Umbilical cord (tissue), 2 donors: Measurements from ENCODE around the gene LRFN4. TPM values are rescaled to one million over a fixed set of nuclear protein-coding genes. Genes with fewer than 3 reads are reported as not detected.

ENCODE experiments used
- DNase-seq: peaks from one replicate; pipeline ENCODE4 v3.0.0-alpha.2; 2015; ENCODE audit warnings: low spot score
- total RNA-seq: library from RNA; depleted of rRNA; stranded (reverse); fragments of >200 nt; gene quantifications from one replicate; pipeline ENCODE4 v1.2.3, GENCODE V29; 2014; ENCODE audit warnings: low replicate concordance; ENCODE audit not compliant: insufficient read depth

LRFN4 gene
- total RNA-seq, 1 donor from 2014 or later = 4.6 TPM

- DNase-seq = no peak
These were observed 14.0 kb downstream of the LRFN4 start for GRCh38 chr11:66870616-66871520.

GRCh38 chr11:66871521-66871901, 14.6 kb downstream of the LRFN4 start:
- no peak for DNase-seq

GRCh38 chr11:66874232-66874631, 17.4 kb downstream of the LRFN4 start:
- DNase-seq = no peak

DNA sequence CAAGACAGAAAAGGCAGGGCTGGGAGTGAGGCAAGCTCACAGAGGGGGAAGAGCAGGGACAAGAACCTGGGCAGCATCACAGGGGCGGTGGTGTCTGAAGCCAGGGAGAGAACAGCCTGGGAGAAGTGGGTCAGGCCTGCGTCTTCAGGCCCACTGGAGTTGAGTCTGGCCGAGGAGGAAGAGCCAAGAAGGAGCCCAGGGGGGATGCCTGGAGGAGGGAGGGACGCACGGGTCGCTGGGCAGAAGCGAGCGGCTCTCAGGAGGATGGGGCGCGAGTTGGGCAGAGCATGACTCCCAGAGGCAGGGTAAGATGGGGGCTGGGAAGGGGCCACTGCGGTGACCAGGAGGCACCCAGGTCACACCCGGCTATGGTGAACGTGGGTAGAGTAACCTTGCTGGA, 18.5 kb downstream of the LRFN4 start:
- DNase-seq = no peak

- DNase-seq = no peak
These were observed 20.9 kb downstream of the LRFN4 start for GRCh38 chr11:66877588-66878385.

GRCh38 chr11:66878474-66878873, 21.6 kb downstream of the LRFN4 start:
- peak; percentile 36 for DNase-seq

DNA sequence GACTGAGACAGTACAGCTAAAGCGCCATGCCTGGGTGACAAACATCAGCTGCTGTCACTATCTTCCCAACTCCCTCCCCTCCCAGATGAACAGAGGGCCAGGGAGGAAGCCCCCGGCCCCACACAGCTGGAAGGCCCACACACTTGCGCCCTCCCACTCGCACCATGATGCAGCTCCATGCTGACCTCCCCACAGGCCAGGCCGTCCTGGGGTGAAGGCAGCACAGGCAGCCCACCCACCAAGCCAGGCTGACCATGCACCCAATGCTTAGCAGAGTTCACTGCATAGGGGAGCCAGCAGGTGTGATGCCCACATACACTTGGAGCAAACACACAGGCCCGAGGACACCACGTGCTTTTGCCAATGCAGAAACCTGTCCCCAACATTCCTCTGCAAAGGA, 22.1 kb downstream of the LRFN4 start:
- DNase-seq = no peak

GRCh38 chr11:66879583-66879982, 22.7 kb downstream of the LRFN4 start:
- no peak for DNase-seq

- no peak for DNase-seq
These were observed 23.1 kb downstream of the LRFN4 start for GRCh38 chr11:66879999-66880398.

GRCh38 chr11:66880496-66881450, 23.9 kb downstream of the LRFN4 start:
- no peak for DNase-seq

GRCh38 chr11:66881451-66881835, 24.6 kb downstream of the LRFN4 start:
- DNase-seq = no peak

DNA sequence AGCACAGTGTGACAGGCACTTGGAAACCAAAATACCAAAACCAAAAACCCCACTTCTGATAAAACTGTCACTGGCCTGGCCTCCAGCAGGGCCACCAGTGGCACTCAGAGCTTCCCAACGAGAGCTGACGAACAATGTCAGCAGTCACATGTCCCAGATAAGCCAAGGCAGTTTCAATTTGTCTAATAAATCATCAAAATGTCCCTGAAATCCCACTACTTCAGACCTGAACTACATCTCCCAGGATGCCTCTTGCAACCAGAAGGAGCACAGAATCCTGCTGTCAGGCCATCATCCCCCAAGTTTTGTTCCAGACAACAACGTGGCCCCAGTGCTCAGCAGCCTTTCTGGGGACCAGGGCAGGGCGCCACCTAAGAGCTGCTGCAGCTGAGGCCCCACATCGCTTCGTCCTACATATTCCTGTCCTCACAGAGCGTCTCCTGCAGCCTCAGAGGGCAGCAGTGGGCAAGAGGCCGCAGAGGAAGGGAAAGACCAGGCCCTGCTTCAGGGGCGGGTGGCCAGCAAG, 25.1 kb downstream of the LRFN4 start:
- DNase-seq = no peak

DNA sequence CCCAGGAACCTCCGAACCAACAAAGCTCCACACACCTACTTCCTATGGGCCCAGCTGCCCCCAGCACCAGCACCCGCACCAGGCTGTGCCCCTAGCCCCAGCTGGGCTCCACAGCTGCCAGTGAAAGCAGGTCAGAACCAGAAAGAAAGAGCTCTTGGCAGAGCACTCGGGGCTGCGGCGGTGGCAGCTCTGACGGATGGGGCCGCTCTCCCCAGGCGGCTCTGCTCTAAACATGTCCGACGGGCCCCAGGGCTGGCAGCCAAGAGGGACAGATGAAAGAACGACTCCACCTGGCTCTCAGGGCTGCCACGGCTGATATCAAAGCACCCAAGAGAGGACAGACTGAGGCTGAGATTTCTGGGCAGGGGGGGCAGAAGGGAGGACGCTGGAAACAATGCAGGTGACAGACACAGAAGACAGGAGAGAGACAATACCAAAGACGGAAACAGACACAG, 25.7 kb downstream of the LRFN4 start:
- no peak for DNase-seq

- DNase-seq = peak; percentile 34
These were observed 26.4 kb downstream of the LRFN4 start for GRCh38 chr11:66883016-66883965.

DNA sequence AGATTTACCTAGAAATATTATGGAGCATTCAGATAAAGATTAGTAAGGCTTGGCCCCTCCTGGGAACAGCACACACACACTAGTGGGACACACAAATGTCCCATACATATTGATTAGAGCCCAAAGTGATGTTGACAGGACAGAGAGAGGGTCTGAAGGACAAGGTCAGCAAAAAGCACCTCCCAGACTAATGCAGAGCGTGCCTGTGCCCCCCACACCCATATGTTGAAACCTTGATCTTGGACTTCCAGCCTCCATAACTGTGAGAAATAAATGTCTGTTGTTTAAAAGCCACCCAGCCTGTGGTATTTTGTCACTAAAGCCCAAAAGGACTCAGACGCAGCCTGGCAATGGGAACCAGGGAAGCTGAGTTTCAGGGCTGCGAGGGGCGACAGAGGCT, 27.6 kb downstream of the LRFN4 start:
- DNase-seq = no peak

GRCh38 chr11:66885469-66885868, 28.6 kb downstream of the LRFN4 start:
- DNase-seq = no peak

- DNase-seq = peak; percentile 43
These were observed 29.1 kb downstream of the LRFN4 start for GRCh38 chr11:66885950-66886440.

DNA sequence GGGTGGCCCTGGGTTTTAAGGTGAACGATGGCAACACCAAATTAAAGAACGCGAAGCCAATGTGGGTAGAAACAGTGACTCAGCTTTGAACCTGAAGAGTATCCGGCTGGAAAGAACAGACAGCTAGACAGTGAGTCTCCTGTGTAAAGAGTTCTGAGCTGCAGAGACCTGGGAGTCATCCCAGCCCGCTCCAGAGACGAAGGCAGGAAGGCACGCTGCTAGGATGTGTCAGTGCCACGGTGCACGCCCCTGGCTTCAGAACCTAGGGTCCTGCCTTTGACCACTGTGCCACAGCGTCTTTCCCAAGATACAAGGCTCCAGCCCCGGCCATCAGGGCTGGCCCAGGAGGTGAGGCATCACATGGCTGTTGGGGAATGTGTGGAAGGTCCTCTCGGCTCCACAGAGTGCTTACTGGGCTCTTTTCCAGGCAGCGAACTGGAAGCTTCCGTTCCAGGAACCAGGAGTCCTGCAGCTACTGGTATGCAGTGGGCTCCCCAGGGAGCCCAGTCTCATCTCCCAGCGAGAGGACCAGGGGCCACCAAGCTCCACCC, 29.9 kb downstream of the LRFN4 start:
- no peak for DNase-seq

DNA sequence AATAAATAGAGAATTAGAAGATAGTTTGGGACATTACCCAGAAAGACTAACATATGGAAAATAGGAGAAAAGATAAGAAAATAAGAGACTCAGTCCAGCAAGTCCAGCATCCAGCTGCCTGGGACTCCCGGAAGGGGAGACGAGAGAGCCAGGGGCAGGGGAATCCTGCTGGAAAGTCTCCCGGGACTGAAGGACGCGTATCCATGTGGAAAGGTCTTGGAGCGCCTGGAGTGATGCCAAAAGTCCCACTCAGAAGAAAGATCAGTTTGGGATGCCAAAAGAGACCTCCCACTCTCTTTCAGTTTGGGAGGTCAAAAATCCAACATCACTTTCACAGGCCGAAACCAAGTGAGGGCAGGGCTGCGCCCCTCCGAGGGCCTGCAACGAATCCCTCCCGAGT, 30.7 kb downstream of the LRFN4 start:
- no peak for DNase-seq

GRCh38 chr11:66888282-66888681, 31.4 kb downstream of the LRFN4 start:
- DNase-seq = no peak
